C4-2B (cell line): ENCODE results near the gene TYRO3.

Experiments used
- H3K27ac ChIP-seq: fragments of 450-650 bp; 2 replicates; pipeline ENCODE4 v1.5.1; 2017
- ZFX ChIP-seq: fragments of 450-650 bp; IDR thresholded peaks from 2 replicates; pipeline ENCODE4 v1.6.1; 2017
- TF ChIP-seq, protein P1 (sequence below): fragments of 450-650 bp; conservative IDR thresholded peaks from 2 replicates; pipeline ENCODE4 v1.5.1; 2017; ENCODE audit warnings: mild to moderate bottlenecking

Gene TYRO3

DNA sequence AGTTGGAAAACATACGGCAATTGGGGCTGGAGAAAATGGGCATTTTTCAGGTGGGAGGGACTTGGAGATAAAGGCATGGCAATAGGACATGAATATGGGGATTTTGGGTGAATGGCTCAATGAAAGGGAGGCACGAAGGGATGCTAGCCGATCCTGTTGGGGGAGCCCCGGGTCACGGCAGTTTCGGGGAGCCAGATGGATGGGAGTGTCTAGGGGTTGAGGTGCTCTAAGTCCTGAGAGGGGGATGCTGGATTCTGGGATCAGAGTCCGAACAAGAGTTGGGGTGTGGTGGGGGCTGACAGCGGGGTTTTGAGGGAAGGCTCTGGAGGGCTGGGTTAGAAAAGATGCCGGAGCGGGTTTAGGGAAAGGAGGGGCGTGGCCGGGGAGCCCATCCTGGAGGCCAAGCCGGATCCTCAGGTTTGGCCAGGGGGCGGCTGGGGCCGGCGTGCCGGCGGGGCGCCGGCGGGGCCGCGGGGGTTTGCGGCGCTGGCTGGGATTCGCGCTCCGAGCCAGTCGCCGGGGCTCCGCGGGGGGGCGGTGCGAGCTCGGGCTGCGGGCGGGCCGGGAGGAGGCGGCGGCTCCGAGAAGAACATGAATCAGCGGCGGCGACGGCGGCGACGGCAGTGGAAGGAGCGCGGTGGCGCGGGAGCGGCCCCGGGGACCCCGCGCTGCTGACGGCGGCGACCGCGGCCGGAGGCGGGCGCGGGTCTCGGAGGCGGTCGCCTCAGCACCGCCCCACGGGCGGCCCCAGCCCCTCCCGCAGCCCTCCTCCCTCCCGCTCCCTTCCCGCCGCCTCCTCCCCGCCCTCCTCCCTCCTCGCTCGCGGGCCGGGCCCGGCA, at the start of gene TYRO3:
Gene TYRO3 (plus strand): TSS at position 813 of the 839 bp plus-strand sequence. CDS start 46 bp downstream, outside the sequence.
- no peak for TF ChIP-seq ZFX
- peak within 1 kb of the TSS; percentile 84 for H3K27ac ChIP-seq

DNA sequence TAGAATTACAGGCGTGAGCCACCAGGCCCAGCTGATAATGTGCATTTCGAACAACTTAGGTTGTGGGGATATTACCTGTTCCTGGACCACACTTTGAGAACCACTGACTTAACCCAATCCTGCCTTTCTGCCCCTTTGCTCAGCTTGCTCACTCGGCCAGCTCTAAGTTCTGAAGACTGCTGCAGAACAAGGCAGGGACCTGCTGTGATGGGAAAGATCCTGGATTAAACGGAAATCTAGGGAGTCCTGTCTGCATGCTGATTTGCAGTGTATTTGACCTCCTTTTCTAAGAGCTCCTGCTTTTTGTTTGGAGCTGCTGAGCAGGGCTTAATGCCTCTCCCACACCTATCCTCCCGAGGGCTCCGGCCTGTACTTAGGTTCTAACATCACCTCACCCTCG, 48.3 kb upstream of the TYRO3 start:
- H3K27ac ChIP-seq: no peak overlapping the region
- TF ChIP-seq, protein P1, sequence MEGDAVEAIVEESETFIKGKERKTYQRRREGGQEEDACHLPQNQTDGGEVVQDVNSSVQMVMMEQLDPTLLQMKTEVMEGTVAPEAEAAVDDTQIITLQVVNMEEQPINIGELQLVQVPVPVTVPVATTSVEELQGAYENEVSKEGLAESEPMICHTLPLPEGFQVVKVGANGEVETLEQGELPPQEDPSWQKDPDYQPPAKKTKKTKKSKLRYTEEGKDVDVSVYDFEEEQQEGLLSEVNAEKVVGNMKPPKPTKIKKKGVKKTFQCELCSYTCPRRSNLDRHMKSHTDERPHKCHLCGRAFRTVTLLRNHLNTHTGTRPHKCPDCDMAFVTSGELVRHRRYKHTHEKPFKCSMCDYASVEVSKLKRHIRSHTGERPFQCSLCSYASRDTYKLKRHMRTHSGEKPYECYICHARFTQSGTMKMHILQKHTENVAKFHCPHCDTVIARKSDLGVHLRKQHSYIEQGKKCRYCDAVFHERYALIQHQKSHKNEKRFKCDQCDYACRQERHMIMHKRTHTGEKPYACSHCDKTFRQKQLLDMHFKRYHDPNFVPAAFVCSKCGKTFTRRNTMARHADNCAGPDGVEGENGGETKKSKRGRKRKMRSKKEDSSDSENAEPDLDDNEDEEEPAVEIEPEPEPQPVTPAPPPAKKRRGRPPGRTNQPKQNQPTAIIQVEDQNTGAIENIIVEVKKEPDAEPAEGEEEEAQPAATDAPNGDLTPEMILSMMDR: no peak
- TF ChIP-seq ZFX: no peak

DNA sequence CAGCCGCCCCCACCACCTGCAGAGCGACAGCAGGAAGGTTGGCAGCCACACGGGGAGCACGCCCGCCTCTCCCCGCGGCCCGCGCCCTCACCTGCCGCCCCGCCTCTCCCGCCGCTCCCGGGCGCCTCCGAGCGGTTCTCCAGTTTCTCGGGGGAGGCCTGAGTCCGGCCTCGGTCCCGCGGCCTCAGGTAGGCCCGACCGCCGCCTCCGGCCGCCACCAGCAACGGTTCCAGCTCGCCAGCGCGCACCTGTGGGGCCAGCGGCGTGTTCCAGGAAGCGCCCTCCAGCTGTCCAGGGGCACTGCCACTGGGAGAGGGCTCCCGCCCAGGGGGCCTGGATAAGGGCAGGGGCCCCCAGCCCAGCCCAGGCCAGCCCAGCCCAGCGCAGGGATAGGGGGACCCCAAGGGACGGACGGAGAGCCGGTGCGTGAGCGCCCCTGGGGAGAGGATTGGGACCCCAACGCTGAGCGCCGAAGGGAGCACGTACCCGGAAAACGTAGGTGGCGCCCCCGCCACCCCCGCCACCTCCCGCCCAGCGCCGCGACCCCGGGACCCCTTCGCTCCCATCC, 47.6 kb upstream of the TYRO3 start:
- no peak overlapping the region for H3K27ac ChIP-seq
- TF ChIP-seq ZFX: no peak
- TF ChIP-seq, protein P1: no peak

DNA sequence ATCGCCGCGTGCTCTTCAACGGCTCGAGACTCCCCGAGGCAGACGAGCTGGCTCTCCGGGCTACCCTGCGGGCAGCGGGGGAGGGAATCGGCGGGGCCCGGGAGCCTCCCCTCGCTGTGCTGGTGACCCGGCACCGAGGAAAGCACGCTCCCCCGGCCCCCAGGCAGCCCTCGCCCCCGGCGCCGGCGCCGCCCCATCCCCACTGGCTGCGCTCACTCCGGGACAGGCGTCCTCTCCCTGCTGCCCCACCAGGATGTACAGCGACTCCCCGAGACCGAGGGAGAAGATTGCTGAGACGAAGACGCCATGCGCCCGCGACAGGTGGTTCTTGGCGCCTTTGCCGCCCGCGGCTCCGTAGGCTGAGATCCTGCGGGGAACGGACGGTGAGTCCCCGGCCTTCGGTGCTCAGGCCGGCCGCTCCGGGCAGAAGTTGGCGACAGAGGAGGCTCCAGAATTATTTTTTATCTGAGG, 47.1 kb upstream of the TYRO3 start:
- H3K27ac ChIP-seq: no peak overlapping the region
- no peak for TF ChIP-seq ZFX
- TF ChIP-seq, protein P1: no peak

DNA sequence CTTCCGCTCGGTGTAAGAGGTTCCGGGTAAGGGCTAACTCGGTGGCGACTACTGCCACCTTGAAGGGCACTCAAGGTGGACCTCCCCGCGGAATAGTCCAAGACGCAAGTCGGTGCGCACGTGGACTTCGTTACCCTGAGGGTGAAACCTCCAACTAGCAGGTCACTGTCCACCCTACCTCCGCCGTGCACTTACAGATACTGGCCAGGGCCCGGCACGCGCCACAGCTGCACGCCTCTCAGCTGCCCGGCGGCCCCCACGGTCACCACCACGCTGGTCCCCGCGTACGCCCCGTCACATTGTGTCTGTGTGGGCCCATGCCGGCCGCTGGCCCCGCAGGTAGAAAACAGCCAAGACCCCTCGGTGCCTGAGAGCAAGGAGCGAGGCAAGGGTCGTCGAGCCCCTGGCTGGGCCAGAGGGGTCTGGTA, 46.5 kb upstream of the TYRO3 start:
- H3K27ac ChIP-seq: no peak overlapping the region
- TF ChIP-seq, protein P1: no peak
- no peak for TF ChIP-seq ZFX

DNA sequence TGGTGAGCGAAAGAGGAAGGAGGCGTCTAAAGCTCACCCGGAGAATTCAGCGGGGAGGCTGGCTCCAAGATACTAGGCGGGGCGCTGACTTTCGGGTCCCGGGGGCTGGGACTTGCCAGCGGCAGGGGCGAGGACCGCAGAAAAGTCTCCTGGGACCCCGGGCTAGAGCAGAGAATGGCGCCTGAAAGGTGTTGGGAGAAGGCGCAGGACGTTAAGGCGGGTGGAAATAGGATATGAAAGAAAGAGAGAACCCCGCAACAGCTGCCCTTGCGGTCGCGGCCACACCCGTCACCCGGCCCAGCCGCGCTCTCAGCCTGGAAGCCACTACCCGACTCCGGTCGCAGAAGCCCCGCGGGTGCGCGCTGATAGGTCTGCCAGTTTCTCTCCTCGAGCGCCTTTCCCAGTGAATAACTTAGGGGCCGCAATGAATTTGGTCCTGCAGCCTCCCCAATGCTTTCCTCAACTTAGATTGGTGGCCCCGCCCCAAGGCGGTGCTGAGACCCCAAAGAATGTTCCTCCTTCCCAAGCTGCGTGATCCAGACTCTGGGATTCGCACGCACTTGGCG, 46.0 kb upstream of the TYRO3 start:
- no peak overlapping the region for H3K27ac ChIP-seq
- TF ChIP-seq ZFX: no peak
- TF ChIP-seq, protein P1: no peak

DNA sequence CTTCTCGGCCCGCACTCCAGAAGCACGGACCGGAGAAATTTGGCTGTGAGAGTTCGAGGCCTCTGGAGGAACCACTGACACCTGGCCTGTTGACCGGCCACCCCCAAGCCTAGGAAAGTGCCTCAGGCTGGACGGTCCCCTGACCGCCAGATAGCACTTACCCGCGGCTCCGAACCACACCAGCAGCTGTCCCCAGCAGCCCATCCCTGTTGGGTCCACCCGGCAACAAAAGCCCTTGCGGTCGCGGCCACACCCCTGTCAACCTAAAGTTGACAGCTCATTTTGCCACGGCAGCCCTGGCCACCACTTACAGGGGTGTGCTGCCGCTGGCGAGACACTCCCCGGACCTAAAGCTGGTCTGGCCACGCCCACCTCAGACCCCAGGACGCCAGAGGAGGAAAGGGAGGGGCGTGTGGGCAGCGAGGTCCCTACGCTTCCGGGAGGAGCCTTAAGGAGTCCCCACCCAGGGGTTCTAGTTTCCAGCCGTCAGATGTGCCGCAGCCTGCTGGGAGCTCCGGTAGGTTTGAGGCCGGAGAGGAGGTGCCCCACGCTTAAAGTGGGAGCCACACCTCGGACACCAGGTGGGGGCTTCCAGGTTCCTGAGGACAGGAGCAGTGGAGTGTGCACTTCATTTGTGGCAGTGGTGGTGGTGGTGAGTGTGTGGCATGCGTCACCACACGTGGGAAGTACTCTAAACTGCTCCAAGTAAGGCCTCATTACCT, 45.3 kb upstream of the TYRO3 start, which contains the start of gene LTK:
Gene LTK (minus strand): TSS at position 322 of the 722 bp plus-strand sequence. CDS start 118 bp downstream, at position 204.
- no peak within 1 kb of the TSS for H3K27ac ChIP-seq
- no peak for TF ChIP-seq ZFX
- TF ChIP-seq, protein P1: no peak
